ENCODE measurements around the gene PTAR1.

GRCh38 chr9:69696802-69697201 is 63.0 kb downstream of the PTAR1 start:
- no peak for TF ChIP-seq CTCF (IDR thresholded peaks at IDR 0.05)
- TF ChIP-seq POLR2A (IDR thresholded peaks at IDR 0.05): no peak
